HG02588 (cell line): ENCODE measurements around the gene ATF7.
A peak's percentile ranks its signal among the peaks of the same experiment; 100 is the strongest.
"Not testable (repeated sequence)": the region's sequence is repeated elsewhere in the genome, so short reads cannot be mapped to it uniquely, and the experiment has no call there.

Experiments used
- ATAC-seq: cut with Tn5 transposase; IDR thresholded peaks from one replicate; pipeline ENCODE4 v1.9.1; 2021; ENCODE audit warnings: mild to moderate bottlenecking, moderate library complexity; ENCODE audit not compliant: unreplicated experiment

ATF7 gene

GRCh38 chr12:53625946-53626701, at the start of gene ATF7:
TSS of gene ATF7 (minus strand) at chr12:53626382. CDS start at chr12:53601000, 25,382 bp downstream.
- ATAC-seq = peak; percentile 95

- ATAC-seq = no peak
Measured at GRCh38 chr12:53674977-53675700, 49.0 kb upstream of the ATF7 start.

GRCh38 chr12:53670971-53671370, 44.8 kb upstream of the ATF7 start:
- ATAC-seq = no peak

- no peak for ATAC-seq
Measured at GRCh38 chr12:53670308-53670707, 44.1 kb upstream of the ATF7 start.

DNA sequence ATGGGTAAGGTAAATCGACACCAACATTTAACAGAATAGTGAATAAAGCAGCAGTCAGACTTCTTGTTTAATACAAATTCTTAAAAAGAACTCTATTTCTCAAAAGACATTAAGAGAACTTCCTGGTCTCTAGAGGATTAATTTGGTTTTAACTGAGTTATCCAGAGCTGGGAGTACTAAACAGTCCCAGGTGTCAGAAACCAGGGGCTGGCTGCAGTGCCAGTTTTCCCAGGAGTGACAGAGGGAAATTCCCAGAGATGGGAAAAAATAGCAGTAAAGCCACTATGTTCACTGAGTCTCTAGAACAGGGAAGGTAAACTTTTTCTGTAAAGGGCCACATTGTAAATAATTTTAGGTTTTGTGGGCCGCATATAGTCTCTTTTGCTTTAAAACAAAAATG, 40.9 kb upstream of the ATF7 start:
- ATAC-seq = no peak

GRCh38 chr12:53664936-53665335, 38.8 kb upstream of the ATF7 start:
- no peak for ATAC-seq

GRCh38 chr12:53664191-53664590, 38.0 kb upstream of the ATF7 start:
- ATAC-seq = no peak

- ATAC-seq = no peak
Measured at GRCh38 chr12:53660041-53660440, 33.9 kb upstream of the ATF7 start.

DNA sequence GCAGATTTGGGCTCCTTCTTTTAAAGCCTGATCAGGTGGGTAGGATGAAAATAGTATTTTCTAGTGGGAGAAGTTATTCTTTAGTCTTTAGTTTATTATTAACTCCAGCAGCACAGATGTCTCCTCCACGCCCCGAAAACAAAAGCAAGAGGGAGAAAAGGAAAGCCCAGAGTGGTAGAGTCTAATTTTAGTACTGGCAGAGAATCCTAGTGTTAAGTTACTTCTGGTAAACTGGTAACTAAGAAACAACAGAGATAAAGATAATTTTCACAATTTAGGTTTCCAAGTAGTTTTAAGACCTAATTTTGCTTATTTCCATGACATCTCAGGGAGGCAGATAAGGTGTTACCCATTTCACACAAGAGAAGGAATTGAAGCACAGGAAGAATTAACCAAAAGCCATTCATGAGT, 33.4 kb upstream of the ATF7 start:
- ATAC-seq = no peak

DNA sequence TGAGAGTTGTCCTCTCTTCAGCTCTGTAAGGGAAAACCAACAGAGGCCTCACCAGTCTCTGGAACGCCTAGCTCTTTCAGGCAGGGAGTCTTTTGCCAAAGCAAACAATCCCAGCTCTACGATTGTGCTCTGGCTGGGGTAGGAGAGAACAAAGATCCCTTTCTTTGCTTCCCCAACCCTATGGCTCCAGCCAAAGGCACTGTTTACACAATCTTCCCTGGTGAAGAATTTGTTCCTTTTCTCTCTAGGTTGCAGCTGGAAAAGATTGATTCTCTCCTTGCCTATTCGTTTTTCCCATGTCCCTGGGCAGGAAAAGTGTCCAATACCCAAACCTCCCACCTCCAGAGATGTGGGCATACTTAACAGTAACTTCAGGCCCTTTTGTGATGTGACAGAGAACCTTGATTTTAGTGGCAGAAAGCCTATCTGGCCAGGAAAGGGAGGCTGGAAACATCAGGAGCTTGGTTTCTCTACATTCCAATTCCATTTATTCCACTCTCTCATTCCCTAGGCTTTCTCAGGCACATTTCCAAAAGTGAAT, 32.9 kb upstream of the ATF7 start:
- ATAC-seq = no peak

GRCh38 chr12:53657041-53657440, 30.9 kb upstream of the ATF7 start:
- no peak for ATAC-seq

GRCh38 chr12:53653595-53653994, 27.4 kb upstream of the ATF7 start:
- ATAC-seq = no peak

- ATAC-seq = no peak
Measured at GRCh38 chr12:53652366-53652765, 26.2 kb upstream of the ATF7 start.

DNA sequence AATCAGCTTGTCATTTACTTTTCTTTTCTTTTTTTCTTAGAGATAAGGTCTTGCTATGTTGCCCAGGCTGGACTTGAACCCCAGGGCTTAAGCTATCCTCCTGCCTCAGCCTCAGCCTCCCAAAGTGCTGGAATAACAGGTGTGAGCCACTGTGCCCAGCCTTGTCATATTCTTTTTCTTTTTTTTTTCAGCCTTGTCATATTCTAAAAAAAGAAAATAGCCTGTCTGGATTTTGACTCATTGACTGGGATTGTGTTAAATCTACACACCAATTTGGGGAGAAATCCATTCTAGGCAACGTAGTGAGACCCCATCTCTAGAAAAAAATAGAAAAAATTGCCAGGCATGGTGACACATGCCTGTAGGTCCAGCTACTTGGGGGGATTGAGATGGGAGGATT, 25.6 kb upstream of the ATF7 start:
- ATAC-seq = no peak

DNA sequence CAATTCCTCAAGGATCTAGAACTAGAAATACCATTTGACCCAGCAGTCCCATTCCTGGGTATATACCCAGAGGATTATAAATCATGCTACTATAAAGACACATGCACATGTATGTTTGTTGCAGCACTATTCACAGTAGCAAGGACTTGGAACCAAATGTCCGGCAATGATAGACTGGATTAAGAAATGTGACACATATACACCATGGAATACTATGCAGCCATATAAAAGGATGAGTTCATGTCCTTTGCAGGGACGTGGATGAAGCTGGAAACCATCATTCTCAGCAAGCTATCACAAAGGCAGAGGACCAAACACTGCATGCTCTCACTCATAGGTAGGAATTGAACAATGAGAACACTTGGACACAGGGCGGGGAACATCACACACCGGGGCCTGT, 20.1 kb upstream of the ATF7 start:
- ATAC-seq = not testable (repeated sequence)

DNA sequence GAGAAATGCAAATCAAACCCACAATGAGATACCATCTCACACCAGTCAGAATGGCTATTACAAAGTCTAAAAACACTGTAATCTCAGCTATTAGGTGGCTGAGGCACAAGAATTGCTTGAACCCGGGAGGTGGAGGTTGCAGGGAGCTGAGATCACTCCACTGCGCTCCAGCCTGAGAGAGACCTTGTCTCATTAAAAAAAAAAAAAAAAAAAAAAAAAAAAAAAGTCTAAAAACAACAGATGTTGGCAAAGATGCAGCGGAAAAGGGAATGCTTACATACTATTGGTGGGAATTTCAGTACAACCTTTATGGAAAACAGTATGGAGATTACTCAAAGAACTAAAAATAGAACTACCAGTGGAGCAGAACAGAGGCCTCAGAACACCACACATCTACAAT, 19.0 kb upstream of the ATF7 start:
- ATAC-seq = no peak

- no peak for ATAC-seq
Measured at GRCh38 chr12:53644133-53644532, 18.0 kb upstream of the ATF7 start.

- ATAC-seq = no peak
Measured at GRCh38 chr12:53643232-53643979, 17.2 kb upstream of the ATF7 start.

DNA sequence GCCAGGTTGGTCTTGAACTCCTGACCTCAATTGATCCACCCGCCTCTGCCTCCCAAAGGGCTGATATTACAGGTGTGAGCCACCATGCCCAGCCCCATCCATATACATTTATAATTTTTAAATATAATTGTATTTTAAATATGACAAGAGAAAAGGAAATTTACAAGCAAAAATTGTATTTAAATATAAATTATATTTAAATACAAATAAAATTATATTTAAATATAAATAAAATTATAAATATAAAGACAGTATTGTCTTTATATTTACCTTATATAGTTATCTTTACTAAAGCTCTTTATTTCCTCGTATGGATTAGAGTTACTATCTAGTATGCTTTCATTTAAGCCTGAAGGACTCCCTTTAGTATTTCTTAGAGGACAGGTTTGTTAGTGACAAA, 11.9 kb upstream of the ATF7 start:
- no peak for ATAC-seq

- no peak for ATAC-seq
Measured at GRCh38 chr12:53636641-53637040, 10.5 kb upstream of the ATF7 start.

DNA sequence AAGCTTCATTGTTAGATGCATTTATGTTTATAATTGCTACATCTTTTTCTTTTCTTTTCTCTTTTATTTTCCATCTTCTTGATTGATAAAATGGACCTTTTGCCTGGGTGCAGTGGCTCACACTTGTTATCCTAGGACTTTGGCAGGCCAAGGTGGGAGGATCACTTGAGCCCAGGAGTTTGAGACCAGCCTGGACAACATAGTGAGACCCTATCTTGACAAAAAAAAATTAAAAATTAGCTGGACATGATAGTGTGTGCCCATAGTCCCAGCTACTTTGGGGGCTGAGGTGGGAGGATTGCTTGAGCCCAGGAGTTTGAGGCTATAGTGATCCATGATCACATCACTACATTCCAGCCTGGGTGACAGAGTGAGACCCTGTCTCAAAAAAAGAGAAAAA, 9.5 kb upstream of the ATF7 start:
- not testable (repeated sequence) for ATAC-seq
